GM04503 (cell line): ENCODE measurements around the gene BHLHE23.

Source experiments
- DNase-seq: peaks from one replicate; pipeline ENCODE4 v3.0.0-alpha.2; 2012; ENCODE audit warnings: low read depth

The BHLHE23 gene

GRCh38 chr20:63025534-63026331, 19.0 kb upstream of the BHLHE23 start:
- DNase-seq, result peak; percentile 15

GRCh38 chr20:63024573-63025392, 18.0 kb upstream of the BHLHE23 start:
- no peak for DNase-seq

- DNase-seq, result no peak
Measured at GRCh38 chr20:63023936-63024571, 17.3 kb upstream of the BHLHE23 start.

- no peak for DNase-seq
Measured at GRCh38 chr20:63023071-63023935, 16.5 kb upstream of the BHLHE23 start.

GRCh38 chr20:63022501-63022900, 15.7 kb upstream of the BHLHE23 start:
- no peak for DNase-seq

GRCh38 chr20:63021356-63022321, 14.9 kb upstream of the BHLHE23 start:
- DNase-seq, result no peak

- DNase-seq, result no peak
Measured at GRCh38 chr20:63020681-63021080, 13.9 kb upstream of the BHLHE23 start.

- DNase-seq, result no peak
Measured at GRCh38 chr20:63017826-63018411, 11.2 kb upstream of the BHLHE23 start.

- no peak for DNase-seq
Measured at GRCh38 chr20:63017076-63017825, 10.5 kb upstream of the BHLHE23 start.

GRCh38 chr20:63016514-63017075, 9.8 kb upstream of the BHLHE23 start:
- no peak for DNase-seq

- no peak for DNase-seq
Measured at GRCh38 chr20:63015662-63016361, 9.0 kb upstream of the BHLHE23 start.

- no peak for DNase-seq
Measured at GRCh38 chr20:63015147-63015661, 8.4 kb upstream of the BHLHE23 start.

GRCh38 chr20:63014710-63015109, 7.9 kb upstream of the BHLHE23 start:
- no peak for DNase-seq

GRCh38 chr20:63014287-63014686, 7.5 kb upstream of the BHLHE23 start:
- DNase-seq, result no peak

GRCh38 chr20:63013207-63013606, 6.4 kb upstream of the BHLHE23 start:
- DNase-seq, result no peak

GRCh38 chr20:63011798-63012197, 5.0 kb upstream of the BHLHE23 start:
- no peak for DNase-seq

GRCh38 chr20:63009988-63010769, 3.4 kb upstream of the BHLHE23 start:
- DNase-seq, result no peak
